Muscle of leg (tissue), 16 donors: ENCODE results near the gene ILF3. TPM values are rescaled to one million over a fixed set of nuclear protein-coding genes. Genes with fewer than 3 reads are reported as not detected.

Experiments used
- DNase-seq: peaks from one replicate; pipeline ENCODE4 v3.0.0; 2013
- H3K27ac ChIP-seq: one replicate; pipeline ENCODE4 v1.5.1; 2013; ENCODE audit warnings: mild to moderate bottlenecking, low read length, control low read depth
- H3K27me3 ChIP-seq: one replicate; pipeline ENCODE4 v1.6.1; 2013; ENCODE audit warnings: low read length; ENCODE audit not compliant: control insufficient read depth, insufficient read depth
- H3K36me3 ChIP-seq: one replicate; pipeline ENCODE4 v1.6.1; 2013; ENCODE audit warnings: low read length; ENCODE audit not compliant: control insufficient read depth, insufficient read depth
- H3K4me1 ChIP-seq: one replicate; pipeline ENCODE4 v1.6.1; 2013; ENCODE audit warnings: low read length; ENCODE audit not compliant: control insufficient read depth, insufficient read depth
- H3K4me3 ChIP-seq: one replicate; pipeline ENCODE4 v1.5.1; 2013; ENCODE audit warnings: low read length, control low read depth
- H3K9me3 ChIP-seq: replicated peaks from 2 replicates; pipeline ENCODE4 v1.6.1; 2013; ENCODE audit warnings: low read depth, low read length; ENCODE audit not compliant: control insufficient read depth
- WGBS: methylation state at CpG from one replicate; pipeline ENCODE4 v1.1.5; 2013; ENCODE audit warnings: missing lambda C conversion rate; ENCODE audit not compliant: insufficient coverage; 5-methylcytosine and 5-hydroxymethylcytosine counted together
- long read RNA-seq, 11 donors: transcript quantifications; one replicate each; lab custom pipeline, GENCODE V29; 2026
- polyA plus RNA-seq, 8 donors: library from polyadenylated mRNA; unstranded; fragments of 120-200 nt; gene quantifications; one replicate each; pipeline versions ENCODE4 v1.2.1 to v1.2.3, GENCODE V29; 2013; ENCODE audit warnings: inconsistent platforms in 1 of 8, low replicate concordance in 1 of 8; ENCODE audit not compliant: insufficient read length in 8 of 8, insufficient read depth in 1 of 8
- total RNA-seq: library from RNA; stranded (reverse); fragments of 120-200 nt; gene quantifications from one replicate; pipeline ENCODE4 v1.2.4, GENCODE V29; 2013

Gene ILF3
- total RNA-seq, result 72.9 TPM
- 100 to 1,000 TPM; 147 to 210 (median 180) TPM for polyA plus RNA-seq
- long read RNA-seq, donor 1, transcript ILF3-221 (3 exons, 2,579 nt), result major isoform, 6 of 8 reads
- long read RNA-seq, donor 1, partial matches to known transcripts, result 0 of 8 reads
- long read RNA-seq, donor 1, other reads (novel, unspliced or antisense), result 0 of 8 reads
- long read RNA-seq, donor 2, partial matches to known transcripts, result 0 of 1 reads
- long read RNA-seq, donor 2, other reads (novel, unspliced or antisense), result 0 of 1 reads
- long read RNA-seq, donor 3, full-length matches to known transcripts, result 10 of 32 reads
- long read RNA-seq, donor 3, partial matches to known transcripts, result 22 of 32 reads
- long read RNA-seq, donor 3, other reads (novel, unspliced or antisense), result 0 of 32 reads
- long read RNA-seq, donor 4, transcript ILF3-221 (3 exons, 2,579 nt), result major isoform, 18 of 62 reads
- long read RNA-seq, donor 4, partial matches to known transcripts, result 40 of 62 reads
- long read RNA-seq, donor 4, other reads (novel, unspliced or antisense), result 0 of 62 reads
- long read RNA-seq, donor 5, full-length matches to known transcripts, result 35 of 107 reads
- long read RNA-seq, donor 5, partial matches to known transcripts, result 67 of 107 reads
- long read RNA-seq, donor 5, other reads (novel, unspliced or antisense), result 5 of 107 reads
- long read RNA-seq, donor 6, transcript ILF3-221 (3 exons, 2,579 nt), result major isoform, 26 of 102 reads
- long read RNA-seq, donor 6, partial matches to known transcripts, result 73 of 102 reads
- long read RNA-seq, donor 6, other reads (novel, unspliced or antisense), result 0 of 102 reads
- long read RNA-seq, donor 7, transcript ILF3-221 (3 exons, 2,579 nt), result major isoform, 24 of 77 reads
- long read RNA-seq, donor 7, partial matches to known transcripts, result 52 of 77 reads
- long read RNA-seq, donor 7, other reads (novel, unspliced or antisense), result 0 of 77 reads
- long read RNA-seq, donor 8, full-length matches to known transcripts, result 19 of 52 reads
- long read RNA-seq, donor 8, partial matches to known transcripts, result 33 of 52 reads
- long read RNA-seq, donor 8, other reads (novel, unspliced or antisense), result 0 of 52 reads
- long read RNA-seq, donor 9, transcript ILF3-221 (3 exons, 2,579 nt), result major isoform, 21 of 60 reads
- long read RNA-seq, donor 9, partial matches to known transcripts, result 35 of 60 reads
- long read RNA-seq, donor 9, other reads (novel, unspliced or antisense), result 0 of 60 reads
- long read RNA-seq, donor 10, full-length matches to known transcripts, result 27 of 135 reads
- long read RNA-seq, donor 10, partial matches to known transcripts, result 108 of 135 reads
- long read RNA-seq, donor 10, other reads (novel, unspliced or antisense), result 0 of 135 reads
- long read RNA-seq, donor 11, full-length matches to known transcripts, result 23 of 61 reads
- long read RNA-seq, donor 11, partial matches to known transcripts, result 38 of 61 reads
- long read RNA-seq, donor 11, other reads (novel, unspliced or antisense), result 0 of 61 reads

DNA sequence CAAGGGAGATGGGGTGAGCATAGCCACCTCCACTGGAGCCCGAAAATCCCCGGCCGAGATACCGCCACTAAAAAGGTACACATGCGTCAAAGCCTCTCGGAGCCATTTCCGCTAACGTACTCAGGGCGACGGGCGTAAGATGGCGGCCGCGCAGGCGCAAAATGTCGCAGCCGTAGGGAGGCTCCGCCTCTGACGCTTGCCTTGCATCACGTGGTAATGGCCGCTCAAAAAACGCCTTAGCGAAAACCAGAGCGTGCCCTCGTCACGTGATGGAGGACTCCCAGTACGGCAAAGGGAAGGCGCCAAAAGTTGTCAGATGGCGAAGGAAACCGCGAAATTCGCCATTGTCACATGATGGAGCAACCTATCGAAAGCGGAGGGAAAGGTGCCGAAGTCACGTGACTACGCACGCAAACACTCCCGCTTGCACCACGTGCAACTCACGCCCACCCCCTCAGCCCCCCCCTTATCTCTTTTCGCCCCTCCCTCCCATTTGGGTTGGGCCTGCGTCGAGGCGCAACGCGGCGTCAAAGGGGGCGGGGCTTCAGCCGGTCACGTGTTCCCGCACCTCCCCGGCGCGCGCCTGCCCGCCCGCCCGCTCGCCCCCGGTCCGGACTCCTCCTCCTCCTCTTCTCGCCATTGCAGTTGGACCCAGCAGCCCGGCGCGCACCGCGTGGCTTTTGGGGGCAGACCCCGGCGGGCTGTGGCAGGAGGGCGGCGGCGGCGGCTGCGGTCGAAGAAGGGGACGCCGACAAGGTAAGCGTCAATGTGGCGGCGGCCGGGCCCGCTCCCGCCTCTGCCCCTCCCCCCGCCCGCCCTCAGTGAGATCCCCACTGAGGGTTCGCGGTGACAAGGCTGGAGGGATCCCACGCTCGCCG, at the start of gene ILF3:
TSS of gene ILF3 (plus strand) at position 615 of the 878 bp plus-strand sequence. CDS start 16,260 bp downstream, outside the sequence.
- peak; percentile 100 for DNase-seq
- peaks cover 24% of the 10 kb centered on the region for H3K4me1 ChIP-seq

DNA sequence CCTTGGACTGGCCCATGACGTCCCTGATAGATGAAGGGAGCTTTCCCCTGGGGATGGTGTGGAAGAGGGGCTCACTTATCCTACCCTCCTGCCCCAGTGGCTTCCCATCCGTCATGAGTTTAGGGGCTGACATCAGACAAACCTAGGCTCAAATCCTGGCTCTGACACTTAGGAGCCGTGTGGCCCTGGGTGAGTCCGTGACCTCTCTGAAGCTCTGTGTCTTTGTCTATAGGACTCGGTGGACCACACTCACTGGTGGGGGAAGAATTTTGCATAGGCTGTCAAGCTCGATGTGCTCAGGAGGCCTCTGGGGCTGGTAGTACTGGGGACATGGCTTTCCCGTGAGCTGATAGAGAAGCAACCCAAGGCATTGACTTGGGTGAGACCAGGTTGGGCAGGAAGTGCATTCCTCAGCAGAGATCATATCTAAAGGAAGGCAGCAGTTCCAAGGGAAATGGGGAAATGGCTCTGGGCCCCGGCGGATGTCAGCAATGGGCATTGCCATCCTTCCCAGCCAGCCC, 49.6 kb upstream of the ILF3 start:
- no peak for DNase-seq
- Histone ChIP-seq H3K9me3 (peaks cover 5% of the 10 kb centered on the region), H3K4me1 (peaks cover 17% of the 10 kb centered on the region), H3K4me3 (no peak overlapping the region), H3K36me3 (no peaks in the 10 kb centered on the region), H3K27ac (peak overlapping the region; percentile 83), H3K27me3 (peaks cover 5% of the 10 kb centered on the region)
- 85% methylated on average over 5 of the region's 9 CpGs for WGBS

More for the DNA sequence above, at the start of gene ILF3:
- Histone ChIP-seq H3K27me3 (no peaks in the 10 kb centered on the region), H3K9me3 (no peaks in the 10 kb centered on the region), H3K4me3 (peak within 1 kb of the TSS; percentile 97), H3K36me3 (no peaks in the 10 kb centered on the region), H3K27ac (peak within 1 kb of the TSS; percentile 99)
- under 1% methylated on average over 77 of the region's 91 CpGs for WGBS

DNA sequence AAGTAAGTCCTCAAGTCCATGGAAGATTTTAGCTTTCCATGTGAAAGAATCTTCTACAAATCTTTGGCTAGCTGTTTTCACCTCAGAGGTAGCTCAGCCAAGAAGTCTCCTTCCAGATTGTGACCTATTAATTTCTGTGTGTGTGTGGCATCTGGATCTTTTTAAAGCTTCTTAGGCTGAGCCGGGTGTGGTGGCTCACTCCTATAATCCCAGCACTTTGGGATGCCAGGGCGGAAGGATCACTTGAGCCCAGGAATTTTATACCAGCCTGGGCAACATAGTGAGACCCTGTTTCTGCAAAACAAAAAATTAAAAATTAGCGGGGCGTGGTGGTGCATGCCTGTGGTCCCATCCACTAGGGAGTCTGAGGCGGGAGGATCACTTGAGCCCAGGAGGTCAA, 42.2 kb upstream of the ILF3 start:
- 74% methylated on average over 5 of the region's 5 CpGs for WGBS
- Histone ChIP-seq H3K27me3 (no peaks in the 10 kb centered on the region), H3K4me3 (no peak overlapping the region), H3K36me3 (no peaks in the 10 kb centered on the region), H3K9me3 (no peaks in the 10 kb centered on the region), H3K27ac (no peak overlapping the region), H3K4me1 (peaks cover 13% of the 10 kb centered on the region)
- no peak for DNase-seq

- Histone ChIP-seq H3K9me3 (no peaks in the 10 kb centered on the region), H3K27me3 (no peaks in the 10 kb centered on the region), H3K4me1 (peaks cover 13% of the 10 kb centered on the region), H3K36me3 (no peaks in the 10 kb centered on the region), H3K27ac (peak overlapping the region; percentile 40), H3K4me3 (no peak overlapping the region)
- DNase-seq, result peak; percentile 48
- WGBS, result 72% methylated on average over 12 of the region's 15 CpGs
Observed at GRCh38 chr19:10612499-10613119, 41.5 kb upstream of the ILF3 start.

DNA sequence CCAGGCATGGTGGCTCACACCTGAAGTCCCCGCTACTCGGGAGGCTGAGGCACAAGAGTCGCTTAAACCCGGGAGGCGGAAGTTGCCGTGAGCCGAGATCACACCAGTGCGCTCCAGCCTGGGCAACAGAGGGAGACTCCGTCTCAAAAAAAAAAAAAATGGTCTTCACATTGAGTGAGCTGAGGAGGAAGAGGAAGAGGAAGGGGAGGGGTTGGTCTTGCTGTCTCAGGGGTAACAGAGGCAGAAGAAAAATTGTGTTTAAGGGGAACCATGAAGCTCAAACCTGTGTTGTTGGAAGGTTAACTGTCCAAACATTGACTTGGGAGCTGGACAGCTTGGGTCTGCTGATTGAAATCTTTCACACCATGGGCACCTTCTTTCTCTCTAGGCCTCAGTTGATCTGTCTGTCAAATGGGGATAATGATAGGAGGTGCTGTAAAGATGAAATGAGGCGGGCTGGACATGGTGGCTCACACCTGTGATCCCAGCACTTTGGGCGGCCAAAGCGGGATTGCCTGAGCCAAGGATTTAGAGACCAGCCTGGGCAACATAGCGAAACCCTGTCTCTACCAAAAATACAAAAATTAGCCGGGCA, 38.6 kb upstream of the ILF3 start:
- no peak overlapping the region for H3K4me3 ChIP-seq
- no peak for DNase-seq
- 88% methylated on average over 14 of the region's 14 CpGs for WGBS
- no peaks in the 10 kb centered on the region for H3K27me3 ChIP-seq
- H3K9me3 ChIP-seq, result no peaks in the 10 kb centered on the region
- peaks cover 13% of the 10 kb centered on the region for H3K4me1 ChIP-seq
- no peaks in the 10 kb centered on the region for H3K36me3 ChIP-seq
- no peak overlapping the region for H3K27ac ChIP-seq

DNA sequence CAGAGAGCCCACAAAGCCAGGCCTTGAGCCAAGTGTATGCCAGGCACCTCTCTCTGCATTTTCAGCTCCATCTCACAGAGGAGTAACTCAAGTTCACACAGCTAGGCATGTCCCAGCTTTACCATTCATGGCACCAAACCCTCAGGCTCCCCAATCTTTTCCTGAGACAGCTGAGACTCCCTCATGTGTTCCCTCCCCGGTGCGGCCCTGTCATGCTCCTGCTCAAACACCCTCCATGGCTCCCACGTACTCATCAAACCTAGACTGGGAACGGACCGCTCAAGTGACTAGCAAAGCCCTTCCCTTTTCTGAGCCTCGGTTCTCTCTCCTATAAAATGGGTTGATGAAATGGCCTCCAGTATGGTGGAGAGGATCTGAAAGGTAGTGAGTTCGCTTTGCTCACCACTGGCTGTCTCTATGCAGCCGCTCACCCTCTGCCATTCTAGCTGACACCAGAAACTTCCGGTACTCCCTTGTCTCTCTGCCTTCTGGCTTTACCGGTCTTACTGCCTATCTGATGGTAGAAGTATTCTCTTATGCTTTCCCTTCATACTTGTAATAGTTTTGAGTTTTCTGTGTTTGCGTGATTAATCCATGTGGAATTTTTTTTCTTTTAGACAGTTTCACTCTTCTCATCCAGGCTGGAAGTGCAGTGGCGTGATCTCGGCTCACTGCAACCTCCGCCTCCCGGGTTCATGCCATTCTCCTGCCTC, 36.6 kb upstream of the ILF3 start:
- H3K4me1 ChIP-seq, result peaks cover 4% of the 10 kb centered on the region
- H3K4me3 ChIP-seq, result no peak overlapping the region
- DNase-seq, result no peak
- no peaks in the 10 kb centered on the region for H3K27me3 ChIP-seq
- H3K27ac ChIP-seq, result no peak overlapping the region
- H3K9me3 ChIP-seq, result no peaks in the 10 kb centered on the region
- H3K36me3 ChIP-seq, result no peaks in the 10 kb centered on the region
- 78% methylated on average over 3 of the region's 15 CpGs for WGBS

- 87% methylated on average over 4 of the region's 8 CpGs for WGBS
- Histone ChIP-seq H3K27ac (no peak overlapping the region), H3K4me1 (no peaks in the 10 kb centered on the region), H3K36me3 (no peaks in the 10 kb centered on the region), H3K9me3 (no peaks in the 10 kb centered on the region), H3K4me3 (no peak overlapping the region), H3K27me3 (no peaks in the 10 kb centered on the region)
- no peak for DNase-seq
Observed at GRCh38 chr19:10618846-10619245, 35.3 kb upstream of the ILF3 start.

DNA sequence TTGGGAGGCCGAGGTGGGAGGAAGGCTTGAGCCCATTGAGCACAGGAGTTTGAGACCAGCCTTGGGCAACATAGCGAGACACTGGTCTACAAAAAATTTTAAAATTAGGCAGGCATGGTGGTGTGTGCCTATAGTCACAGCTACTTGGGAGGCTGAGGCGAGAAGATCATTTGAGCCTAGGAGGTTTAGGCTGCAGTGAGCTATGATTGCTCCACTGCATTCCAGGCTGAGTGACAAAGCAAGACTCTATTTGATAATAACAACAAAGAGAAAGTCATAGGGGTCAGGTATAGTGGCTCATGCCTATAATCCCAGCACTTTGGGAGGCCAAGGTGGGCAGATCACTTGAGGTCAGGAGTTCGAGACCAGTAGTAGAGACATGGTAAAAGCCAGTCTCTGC, 33.4 kb upstream of the ILF3 start:
- DNase-seq, result no peak
- H3K27me3 ChIP-seq, result no peaks in the 10 kb centered on the region
- no peak overlapping the region for H3K4me3 ChIP-seq
- no peak overlapping the region for H3K27ac ChIP-seq
- peaks cover 11% of the 10 kb centered on the region for H3K4me1 ChIP-seq
- no peaks in the 10 kb centered on the region for H3K36me3 ChIP-seq
- no peaks in the 10 kb centered on the region for H3K9me3 ChIP-seq
- 100% methylated on average over 3 of the region's 4 CpGs for WGBS
